KMS-11 (cell line): ENCODE measurements around the gene CALML3.

Source experiments
- H2AFZ ChIP-seq: fragments of 200-600 bp; sonication (generic); 2 replicates; pipeline ENCODE4 v1.6.1; 2016; ENCODE audit warnings: antibody characterized with exemption, mixed run types, low read depth
- H3K27ac ChIP-seq: fragments of 200-600 bp; sonication (generic); 2 replicates; pipeline ENCODE4 v1.6.1; 2016; ENCODE audit warnings: mild to moderate bottlenecking, mixed run types
- H3K27me3 ChIP-seq: fragments of 200-600 bp; sonication (generic); 2 replicates; pipeline ENCODE4 v1.6.1; 2017; ENCODE audit warnings: mild to moderate bottlenecking, low read depth, mixed run types, moderate library complexity; ENCODE audit not compliant: insufficient read depth
- H3K36me3 ChIP-seq: fragments of 200-600 bp; sonication (generic); 2 replicates; pipeline ENCODE4 v1.6.1; 2017; ENCODE audit warnings: mild to moderate bottlenecking, mixed run types; ENCODE audit not compliant: insufficient read depth
- H3K4me1 ChIP-seq: fragments of 200-600 bp; sonication (generic); 2 replicates; pipeline ENCODE4 v1.6.1; 2016; ENCODE audit warnings: mild to moderate bottlenecking, low read depth, mixed run types; ENCODE audit not compliant: poor library complexity, severe bottlenecking
- H3K4me2 ChIP-seq: fragments of 200-600 bp; sonication (generic); 2 replicates; pipeline ENCODE4 v1.7.0; 2016; ENCODE audit warnings: mild to moderate bottlenecking, mixed run types
- H3K4me3 ChIP-seq: fragments of 200-600 bp; sonication (generic); IDR thresholded peaks from 2 replicates; pipeline ENCODE4 v1.6.1; 2017; ENCODE audit warnings: low read depth, low read length, mixed read lengths; ENCODE audit not compliant: insufficient read depth
- H3K79me2 ChIP-seq: fragments of 200-600 bp; sonication (generic); 2 replicates; pipeline ENCODE4 v1.6.1; 2016; ENCODE audit warnings: low read depth, mixed run types; ENCODE audit not compliant: insufficient read depth
- H3K9ac ChIP-seq: fragments of 200-600 bp; sonication (generic); 2 replicates; pipeline ENCODE4 v1.6.1; 2016; ENCODE audit warnings: mild to moderate bottlenecking, mixed run types
- H4K20me1 ChIP-seq: fragments of 200-600 bp; sonication (generic); 2 replicates; pipeline ENCODE4 v1.6.1; 2016; ENCODE audit warnings: mild to moderate bottlenecking, mixed run types; ENCODE audit not compliant: insufficient read depth
- CTCF ChIP-seq: fragments of 200-600 bp; sonication (generic); conservative IDR thresholded peaks from 2 replicates; pipeline ENCODE4 v1.6.1; 2017; ENCODE audit warnings: low read depth, mild to moderate bottlenecking, antibody characterized with exemption, low read length, moderate library complexity, mixed read lengths

Gene CALML3

GRCh38 chr10:5506246-5506645 lies 18.5 kb upstream of the CALML3 start:
- Histone ChIP-seq H3K4me1 (no peaks in the 10 kb centered on the region), H3K79me2 (no peaks in the 10 kb centered on the region), H4K20me1 (no peaks in the 10 kb centered on the region), H2AFZ (no peak overlapping the region), H3K9ac (no peak overlapping the region), H3K4me3 (no peak overlapping the region), H3K4me2 (no peak overlapping the region), H3K27ac (no peak overlapping the region), H3K36me3 (no peaks in the 10 kb centered on the region), H3K27me3 (no peaks in the 10 kb centered on the region)
- TF ChIP-seq CTCF = no peak

- no peak overlapping the region for H3K4me2 ChIP-seq
These were observed 17.8 kb upstream of the CALML3 start for GRCh38 chr10:5506751-5507648.

GRCh38 chr10:5507649-5508131 lies 17.1 kb upstream of the CALML3 start:
- Histone ChIP-seq H3K36me3 (no peaks in the 10 kb centered on the region), H3K4me2 (no peak overlapping the region), H3K4me3 (no peak overlapping the region), H3K27ac (no peak overlapping the region), H4K20me1 (no peaks in the 10 kb centered on the region), H2AFZ (no peak overlapping the region), H3K27me3 (no peaks in the 10 kb centered on the region), H3K4me1 (no peaks in the 10 kb centered on the region), H3K79me2 (no peaks in the 10 kb centered on the region), H3K9ac (no peak overlapping the region)
- no peak for TF ChIP-seq CTCF

More at GRCh38 chr10:5506751-5507648, 17.8 kb upstream of the CALML3 start:
- no peaks in the 10 kb centered on the region for H3K4me1 ChIP-seq
- no peak overlapping the region for H3K4me3 ChIP-seq
- no peaks in the 10 kb centered on the region for H3K36me3 ChIP-seq
- no peaks in the 10 kb centered on the region for H4K20me1 ChIP-seq
- no peak for TF ChIP-seq CTCF
- H3K27ac ChIP-seq = no peak overlapping the region
- no peak overlapping the region for H2AFZ ChIP-seq
- no peaks in the 10 kb centered on the region for H3K79me2 ChIP-seq
- H3K9ac ChIP-seq = no peak overlapping the region
- H3K27me3 ChIP-seq = no peaks in the 10 kb centered on the region

- Histone ChIP-seq H3K36me3 (no peaks in the 10 kb centered on the region), H3K9ac (no peak overlapping the region), H4K20me1 (no peaks in the 10 kb centered on the region), H2AFZ (no peak overlapping the region), H3K79me2 (no peaks in the 10 kb centered on the region), H3K4me2 (no peak overlapping the region), H3K4me3 (no peak overlapping the region), H3K4me1 (no peaks in the 10 kb centered on the region), H3K27ac (no peak overlapping the region), H3K27me3 (no peaks in the 10 kb centered on the region; the same call in 1 of the 2 replicates)
- TF ChIP-seq CTCF = no peak
These were observed 16.6 kb upstream of the CALML3 start for GRCh38 chr10:5508161-5508604.
